Measurements from ENCODE around the gene PAM.

DNA sequence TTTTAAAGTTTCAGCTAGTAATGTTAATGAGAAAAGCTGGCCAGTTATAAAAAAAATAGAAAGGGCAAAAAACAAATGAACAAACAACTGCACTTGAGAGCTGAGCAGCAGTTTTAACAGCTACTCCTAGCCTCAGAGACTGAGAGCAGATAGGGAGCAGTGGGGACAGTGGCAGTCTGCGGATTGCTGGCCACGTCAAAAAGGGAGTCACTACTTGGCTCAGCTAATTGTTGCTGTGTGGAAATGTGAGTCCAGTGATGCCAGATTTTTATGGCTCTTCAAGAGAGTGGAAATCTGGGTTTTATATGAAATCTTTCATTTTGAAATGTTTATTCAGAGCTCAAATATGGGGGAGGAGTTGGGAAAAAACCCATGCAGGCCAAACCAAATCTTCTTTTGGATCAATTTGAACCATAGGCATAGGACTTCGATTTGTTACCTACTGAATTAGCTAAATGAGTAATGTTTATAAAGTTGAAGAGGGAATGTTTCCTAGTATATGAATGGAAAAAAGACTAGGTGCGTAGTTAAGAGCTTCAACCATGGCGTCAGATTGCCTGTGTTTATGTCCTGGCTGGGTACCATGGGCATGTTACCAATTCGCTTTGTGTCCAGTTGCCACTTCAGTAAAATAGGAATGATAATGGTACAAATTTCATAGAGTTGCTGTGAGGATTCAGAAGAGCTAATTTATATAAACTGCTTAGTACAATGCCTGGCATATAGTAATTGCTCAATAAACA lies 102.1 kb downstream of the PAM start:
- no peak for TF ChIP-seq ZNF274 (IDR thresholded peaks at IDR 0.05; ENCODE audit: low read depth, low read length)
- TF ChIP-seq SUZ12 (IDR thresholded peaks at IDR 0.05; ENCODE audit: extremely low read depth, insufficient read depth, insufficient read length) = no peak
